ENCODE results near the gene MFRP.

- TF ChIP-seq POLR2AphosphoS5 (IDR thresholded peaks at IDR 0.05; ENCODE audit: borderline replicate concordance, low read depth, low read length), result no peak
- no peak for TF ChIP-seq EZH2 (IDR thresholded peaks at IDR 0.05)
Observed at GRCh38 chr11:119351232-119351631, 4.7 kb upstream of the MFRP start.

All from SK-N-MC (cell line).